ENCODE results near the gene SNRPB. TPM values are rescaled to one million over a fixed set of nuclear protein-coding genes. Genes with fewer than 3 reads are reported as not detected.

The SNRPB gene
- total RNA-seq, 4 donors from 2014 or later, result 205 to 254 (median 242) TPM

Other genes starting within 250 kb of the SNRPB start
- gene TGM3, start 174.8 kb downstream of the SNRPB start, total RNA-seq, result 100 to 1,000 TPM in 2 of 4 donors, 10 to 100 TPM in 2; 64.1 to 130 (median 104) TPM
- gene TGM6, start 89.9 kb downstream of the SNRPB start, total RNA-seq, result under 1 TPM in 1 of 4 donors, not detected in 3; 0.65 TPM
- 10 to 100 TPM; 10.6 to 12.9 (median 11.3) TPM for gene ZNF343, start 38.1 kb upstream of the SNRPB start, total RNA-seq
- gene TMC2, start 65.8 kb upstream of the SNRPB start, total RNA-seq, result under 1 TPM in 1 of 4 donors, not detected in 3; 0.06 TPM
- 10 to 100 TPM; 51.5 to 64.7 (median 56.6) TPM for gene NOP56, start 181.8 kb upstream of the SNRPB start, total RNA-seq
- 100 to 1,000 TPM; 121 to 151 (median 126) TPM for gene IDH3B, start 193.4 kb upstream of the SNRPB start, total RNA-seq
- 1 to 10 TPM; 5.0 to 9.9 (median 7.7) TPM for gene EBF4, start 222.0 kb upstream of the SNRPB start, total RNA-seq